Kidney (tissue), 14 donors: ENCODE measurements around the gene ZNF618. TPM values are rescaled to one million over a fixed set of nuclear protein-coding genes. Genes with fewer than 3 reads are reported as not detected.

Experiments
- DNase-seq, 5 donors: peaks; one replicate each; pipeline ENCODE4 v3.0.0-alpha.2; 2013 to 2020
- FAIRE-seq: peaks from 2 replicates; lab custom pipeline; 2012; peaks lifted over from hg19 to GRCh38; lab: Jason Lieb, UNC
- H3K27ac ChIP-seq, 2 donors: one replicate each; pipeline ENCODE4 v1.7.0; 2013; ENCODE audit warnings: low read depth in 2 of 2, low read length in 2 of 2, inconsistent platforms in 1 of 2
- H3K27me3 ChIP-seq: one replicate; pipeline ENCODE4 v1.7.1; 2013; ENCODE audit warnings: low read length, inconsistent platforms; ENCODE audit not compliant: control insufficient read depth, insufficient read depth
- H3K36me3 ChIP-seq, 3 donors: one replicate each; pipeline versions ENCODE4 v1.7.0 to v1.7.1; 2013; ENCODE audit warnings: low read length in 3 of 3, control low read depth in 1 of 3, inconsistent platforms in 1 of 3; ENCODE audit not compliant: insufficient read depth in 3 of 3, control insufficient read depth in 2 of 3
- H3K4me1 ChIP-seq, 3 donors: one replicate each; pipeline versions ENCODE4 v1.7.0 to v1.7.1; 2013; ENCODE audit warnings: low read length in 3 of 3, inconsistent platforms in 1 of 3, low read depth in 1 of 3; ENCODE audit not compliant: control insufficient read depth in 2 of 3, insufficient read depth in 2 of 3
- H3K4me3 ChIP-seq, 3 donors: one replicate each; pipeline versions ENCODE4 v1.7.0 to v1.8.1; 2013; ENCODE audit warnings: low read length in 3 of 3, control low read depth in 1 of 3, inconsistent platforms in 1 of 3
- H3K9ac ChIP-seq, 3 donors: one replicate each; pipeline versions ENCODE4 v1.7.0 to v1.7.1; 2013; ENCODE audit warnings: low read length in 3 of 3, control low read depth in 1 of 3, inconsistent platforms in 1 of 3
- H3K9me3 ChIP-seq, 3 donors: one replicate each; pipeline versions ENCODE4 v1.7.0 to v1.7.1; 2013; ENCODE audit warnings: low read length in 3 of 3, control low read depth in 1 of 3, inconsistent platforms in 1 of 3; ENCODE audit not compliant: control insufficient read depth in 2 of 3, insufficient read depth in 1 of 3
- CTCF ChIP-seq: IDR thresholded peaks from 3 replicates; pipeline ENCODE4 v1.5.1; 2012; ENCODE audit warnings: mild to moderate bottlenecking, moderate library complexity, borderline replicate concordance; ENCODE audit not compliant: insufficient read depth; ENCODE audit errors: extremely low read depth
- intact Hi-C: fragments of 100-400 bp; cut with DNase I; formaldehyde crosslinking; loops from one replicate; pipeline ENCODE4 v1.11.1; 2022
- polyA plus RNA-seq: library from polyadenylated mRNA; stranded (reverse); fragments of 350-450 nt; fragmentation: Illumina TruSeq; extraction: RNeasy Lipid Tissue Mini Kit (QIAGEN cat#74804); gene quantifications from one replicate; pipeline ENCODE4 v1.2.3, GENCODE V29; 2014; ENCODE audit warnings: low read depth, low replicate concordance; ENCODE audit not compliant: insufficient read depth
- total RNA-seq: library from RNA; stranded (reverse); fragmentation: NEBNext Ultra II Directional; extraction: Animal tissue kit (Norgen Biotek cat#: 25700); gene quantifications from one replicate; pipeline ENCODE4 v1.2.1, GENCODE V29; 2021
- donor health status: control.
- donor health status: control.
- donor health status: control.
- donor health status: control.
- donor health status: control.
- donor health status: DM: yes; HTN: yes; CAD: no.
- donor health status: Normal renal cell carcinoma (clear cell type).

Gene ZNF618
- total and polyA plus RNA-seq, 2 donors from 2014 or later: 5.6 to 31.9 TPM

- peak overlapping the region in 1 of 3 donors; percentile 3 for H3K9ac ChIP-seq
- TF ChIP-seq CTCF: no peak
- no peaks in the 10 kb centered on the region for H3K36me3 ChIP-seq
- no peaks in the 10 kb centered on the region for H3K9me3 ChIP-seq
- peaks cover 0 to 59% (median 47%) of the 10 kb centered on the region in 3 donors for H3K4me1 ChIP-seq
- DNase-seq (no peak), FAIRE-seq (no peak)
- intact Hi-C loops: no loop called here
- H3K4me3 ChIP-seq: no peak overlapping the region
- H3K27ac ChIP-seq: peak overlapping the region; percentile 32 to 56
- H3K27me3 ChIP-seq: no peaks in the 10 kb centered on the region
Measured at GRCh38 chr9:113909421-113909820, 33.3 kb downstream of the ZNF618 start.

GRCh38 chr9:113910036-113910639 lies 34.0 kb downstream of the ZNF618 start:
- H3K4me1 ChIP-seq: peaks cover 0 to 62% (median 47%) of the 10 kb centered on the region in 3 donors
- no peak overlapping the region for H3K9ac ChIP-seq
- intact Hi-C loops: no loop called here
- H3K27ac ChIP-seq: peak overlapping the region; percentile 32 to 65
- FAIRE-seq: no peak
- DNase-seq: peak in 4 of 5 donors; percentile 54 to 83 (median 77)
- no peak for TF ChIP-seq CTCF
- H3K27me3 ChIP-seq: no peaks in the 10 kb centered on the region
- H3K4me3 ChIP-seq: no peak overlapping the region
- no peaks in the 10 kb centered on the region for H3K36me3 ChIP-seq
- H3K9me3 ChIP-seq: no peaks in the 10 kb centered on the region

GRCh38 chr9:113911850-113912557 lies 35.9 kb downstream of the ZNF618 start:
- Histone ChIP-seq H3K9ac (peak overlapping the region in 2 of 3 donors; percentile 27 to 47), H3K4me3 (no peak overlapping the region), H3K36me3 (no peaks in the 10 kb centered on the region), H3K4me1 (peaks cover 0 to 47% (median 41%) of the 10 kb centered on the region in 3 donors), H3K27ac (peak overlapping the region; percentile 47 to 78), H3K27me3 (no peaks in the 10 kb centered on the region), H3K9me3 (no peaks in the 10 kb centered on the region)
- no peak for TF ChIP-seq CTCF
- intact Hi-C loops: no loop called here
- no peak for DNase-seq
- no peak for FAIRE-seq
